ENCODE results near the gene REPIN1.

- TF ChIP-seq, protein P1, sequence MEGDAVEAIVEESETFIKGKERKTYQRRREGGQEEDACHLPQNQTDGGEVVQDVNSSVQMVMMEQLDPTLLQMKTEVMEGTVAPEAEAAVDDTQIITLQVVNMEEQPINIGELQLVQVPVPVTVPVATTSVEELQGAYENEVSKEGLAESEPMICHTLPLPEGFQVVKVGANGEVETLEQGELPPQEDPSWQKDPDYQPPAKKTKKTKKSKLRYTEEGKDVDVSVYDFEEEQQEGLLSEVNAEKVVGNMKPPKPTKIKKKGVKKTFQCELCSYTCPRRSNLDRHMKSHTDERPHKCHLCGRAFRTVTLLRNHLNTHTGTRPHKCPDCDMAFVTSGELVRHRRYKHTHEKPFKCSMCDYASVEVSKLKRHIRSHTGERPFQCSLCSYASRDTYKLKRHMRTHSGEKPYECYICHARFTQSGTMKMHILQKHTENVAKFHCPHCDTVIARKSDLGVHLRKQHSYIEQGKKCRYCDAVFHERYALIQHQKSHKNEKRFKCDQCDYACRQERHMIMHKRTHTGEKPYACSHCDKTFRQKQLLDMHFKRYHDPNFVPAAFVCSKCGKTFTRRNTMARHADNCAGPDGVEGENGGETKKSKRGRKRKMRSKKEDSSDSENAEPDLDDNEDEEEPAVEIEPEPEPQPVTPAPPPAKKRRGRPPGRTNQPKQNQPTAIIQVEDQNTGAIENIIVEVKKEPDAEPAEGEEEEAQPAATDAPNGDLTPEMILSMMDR (IDR thresholded peaks at IDR 0.05 in 4 of 5, conservative IDR thresholded peaks at IDR 0.05 in 1 of 5) = no peak
- TF ChIP-seq POLR2A (IDR thresholded peaks at IDR 0.05) = no peak
Observed at GRCh38 chr7:150390205-150390604, 21.6 kb downstream of the REPIN1 start.

Measured in gastrocnemius medialis (tissue), 4 donors.